ENCODE results near the gene MEIS2. TPM values are rescaled to one million over a fixed set of nuclear protein-coding genes. Genes with fewer than 3 reads are reported as not detected.
A peak's percentile ranks its signal among the peaks of the same experiment; 100 is the strongest.

MEIS2 gene
- total and polyA plus RNA-seq, 12 donors, result 36.2 to 139 (median 74.8) TPM

- no peak for DNase-seq
- TF ChIP-seq POLR2A (IDR thresholded peaks at IDR 0.05) (no peak), CTCF (IDR thresholded peaks at IDR 0.05) (no peak)
- Histone ChIP-seq H3K4me3 (no peak overlapping the region), H3K4me1 (replicated peaks in 1 of 2) (peaks cover 0 to 34% of the 10 kb centered on the region in 2 donors), H3K27me3 (no peaks in the 10 kb centered on the region), H3K9me3 (replicated peaks in 1 of 3) (no peaks in the 10 kb centered on the region), H3K27ac (peak overlapping the region in 1 of 5 donors; percentile 18), H3K36me3 (replicated peaks in 1 of 2) (no peaks in the 10 kb centered on the region)
- intact Hi-C loops (cut with DNase I), result no loop called here
- 88 to 91% (median 90%) methylated on average over 8 of the region's 8 CpGs for WGBS, 4 donors
Observed at GRCh38 chr15:37055481-37055880, 44.9 kb downstream of the MEIS2 start.

- peaks cover 0 to 32% of the 10 kb centered on the region in 2 donors for H3K4me1 ChIP-seq (replicated peaks in 1 of 2)
- no peak overlapping the region for H3K4me3 ChIP-seq
- no peaks in the 10 kb centered on the region for H3K9me3 ChIP-seq (replicated peaks in 1 of 3)
- intact Hi-C loops (cut with DNase I), result no loop called here
- DNase-seq, result no peak
- no peaks in the 10 kb centered on the region for H3K36me3 ChIP-seq (replicated peaks in 1 of 2)
- H3K27me3 ChIP-seq, result no peaks in the 10 kb centered on the region
- H3K27ac ChIP-seq, result no peak overlapping the region
- TF ChIP-seq POLR2A (IDR thresholded peaks at IDR 0.05), result no peak
- no peak for TF ChIP-seq CTCF (IDR thresholded peaks at IDR 0.05)
- WGBS, 4 donors, result 82 to 94% (median 89%) methylated on average over 7 of the region's 7 CpGs
Observed at GRCh38 chr15:37054336-37054735, 46.0 kb downstream of the MEIS2 start.

GRCh38 chr15:37053166-37053565 is 47.2 kb downstream of the MEIS2 start:
- H3K4me1 ChIP-seq (replicated peaks in 1 of 2), result peaks cover under 1 to 23% of the 10 kb centered on the region in 2 donors

GRCh38 chr15:37050345-37050744 is 50.0 kb downstream of the MEIS2 start:
- no peak for DNase-seq
- Histone ChIP-seq H3K9me3 (replicated peaks in 1 of 3) (no peaks in the 10 kb centered on the region), H3K27ac (no peak overlapping the region), H3K4me1 (replicated peaks in 1 of 2) (peaks cover 11 to 37% of the 10 kb centered on the region in 2 donors), H3K36me3 (replicated peaks in 1 of 2) (peaks cover 0 to 7% of the 10 kb centered on the region in 2 donors), H3K27me3 (no peaks in the 10 kb centered on the region), H3K4me3 (no peak overlapping the region)
- TF ChIP-seq POLR2A (IDR thresholded peaks at IDR 0.05) (no peak), CTCF (IDR thresholded peaks at IDR 0.05) (no peak)
- 90 to 93% (median 92%) methylated on average over 3 of the region's 3 CpGs for WGBS, 4 donors
- intact Hi-C loops (cut with DNase I), result no loop called here

More at GRCh38 chr15:37053166-37053565, 47.2 kb downstream of the MEIS2 start:
- Histone ChIP-seq H3K27me3 (no peaks in the 10 kb centered on the region), H3K9me3 (replicated peaks in 1 of 3) (no peaks in the 10 kb centered on the region), H3K27ac (peak overlapping the region in 2 of 5 donors; percentile 8 to 28), H3K36me3 (replicated peaks in 1 of 2) (no peaks in the 10 kb centered on the region), H3K4me3 (no peak overlapping the region)
- no peak for DNase-seq
- TF ChIP-seq POLR2A (IDR thresholded peaks at IDR 0.05) (no peak), CTCF (IDR thresholded peaks at IDR 0.05) (no peak)
- 60 to 73% (median 66%) methylated on average over 6 of the region's 6 CpGs for WGBS, 4 donors
- intact Hi-C loops (cut with DNase I), result no loop called here

All from adrenal gland (tissue), 12 donors.